Endodermal cell (in vitro differentiated cells): Measurements from ENCODE around the gene ATG9B. TPM values are rescaled to one million over a fixed set of nuclear protein-coding genes. Genes with fewer than 3 reads are reported as not detected.

Source experiments
- DNase-seq: peaks from one replicate; pipeline ENCODE4 v3.0.0-alpha.2; 2017
- H3K27ac ChIP-seq: 2 replicates; pipeline ENCODE4 v1.5.1; 2013; ENCODE audit warnings: mild to moderate bottlenecking, low read depth, low read length, moderate library complexity
- H3K27me3 ChIP-seq: 2 replicates; pipeline ENCODE4 v1.6.1; 2013; ENCODE audit warnings: mild to moderate bottlenecking, low read length, moderate library complexity; ENCODE audit not compliant: insufficient read depth, control insufficient read depth, poor library complexity, severe bottlenecking
- H3K36me3 ChIP-seq: 2 replicates; pipeline ENCODE4 v1.7.0; 2013; ENCODE audit warnings: mild to moderate bottlenecking, low read length, moderate library complexity; ENCODE audit not compliant: control insufficient read depth, insufficient read depth
- H3K4me1 ChIP-seq: one replicate; pipeline ENCODE4 v1.7.0; 2013; ENCODE audit warnings: low read length; ENCODE audit not compliant: control insufficient read depth, insufficient read depth
- H3K4me3 ChIP-seq: 2 replicates; pipeline ENCODE4 v1.5.1; 2013; ENCODE audit warnings: mild to moderate bottlenecking, low read length, moderate library complexity
- H3K9ac ChIP-seq: 2 replicates; pipeline ENCODE4 v1.6.1; 2013; ENCODE audit warnings: mild to moderate bottlenecking, low read length, moderate library complexity; ENCODE audit not compliant: poor library complexity, severe bottlenecking; ENCODE audit errors: extremely low read depth
- H3K9me3 ChIP-seq: 2 replicates; pipeline ENCODE4 v1.6.1; 2013; ENCODE audit warnings: mild to moderate bottlenecking, low read length, moderate library complexity; ENCODE audit not compliant: control insufficient read depth
- H3K27ac Mint-ChIP-seq: 2 replicates; pipeline ENCODE4 v1.8.0; 2020; ENCODE audit warnings: mixed read lengths
- H3K27me3 Mint-ChIP-seq: 2 replicates; pipeline ENCODE4 v1.8.0; 2021; ENCODE audit warnings: mild to moderate bottlenecking, mixed read lengths; ENCODE audit not compliant: insufficient read depth
- H3K36me3 Mint-ChIP-seq: 2 replicates; pipeline ENCODE4 v1.8.0; 2020; ENCODE audit warnings: low read depth, mixed read lengths
- H3K4me1 Mint-ChIP-seq: 2 replicates; pipeline ENCODE4 v1.8.0; 2020; ENCODE audit warnings: mixed read lengths
- H3K4me3 Mint-ChIP-seq: 2 replicates; pipeline ENCODE4 v1.8.0; 2020; ENCODE audit warnings: mild to moderate bottlenecking, moderate library complexity, mixed read lengths
- H3K9me3 Mint-ChIP-seq: 2 replicates; pipeline ENCODE4 v1.8.0; 2020; ENCODE audit warnings: mild to moderate bottlenecking, mixed read lengths
- CTCF ChIP-seq: fragments of 200-600 bp; sonication (generic); conservative IDR thresholded peaks from 2 replicates; pipeline ENCODE4 v1.5.0; 2021; ENCODE audit warnings: antibody characterized with exemption, mild to moderate bottlenecking
- WGBS, 2 experiments: methylation state at CpG; one replicate each; pipeline versions ENCODE4 v1.1.5 to v1.1.7; 2013; ENCODE audit warnings: missing lambda C conversion rate in 2 of 2, mixed read lengths in 1 of 2; ENCODE audit not compliant: insufficient coverage in 1 of 2, insufficient read length in 1 of 2; 5-methylcytosine and 5-hydroxymethylcytosine counted together
- total RNA-seq, 2 donors: library from RNA; stranded (reverse); fragmentation: NEBNext Ultra II Directional in 1 of 2; extraction: Animal tissue kit (Norgen Biotek cat#: 25700) in 1 of 2; gene quantifications; 2 replicates in 1 of 2; 3 replicates in 1 of 2; pipeline ENCODE4 v1.2.1, GENCODE V29; 2021

ATG9B gene
- total RNA-seq, 2 donors from 2014 or later: 2.0 to 3.0 TPM

GRCh38 chr7:150975536-150976319, 48.6 kb downstream of the ATG9B start:
- Mint-ChIP-seq H3K27ac (no peak overlapping the region), H3K4me1 (peaks cover 16% of the 10 kb centered on the region), H3K36me3 (no peaks in the 10 kb centered on the region), H3K9me3 (no peaks in the 10 kb centered on the region), H3K27me3 (peaks cover 83% of the 10 kb centered on the region), H3K4me3 (peak overlapping the region; percentile 62)
- 80% methylated on average over 3 to 9 of the region's 9 CpGs for WGBS, 2 experiments
- Histone ChIP-seq H3K27me3 (peaks cover 62% of the 10 kb centered on the region), H3K27ac (no peak overlapping the region), H3K9ac (no peak overlapping the region), H3K4me1 (peaks cover 3% of the 10 kb centered on the region), H3K4me3 (peak overlapping the region; percentile 77), H3K36me3 (no peaks in the 10 kb centered on the region), H3K9me3 (no peaks in the 10 kb centered on the region)
- no peak for TF ChIP-seq CTCF
- no peak for DNase-seq

GRCh38 chr7:150974468-150975391, 49.6 kb downstream of the ATG9B start:
- Histone ChIP-seq H3K4me1 (peaks cover 3% of the 10 kb centered on the region), H3K4me3 (peak overlapping the region; percentile 77), H3K27me3 (peaks cover 52% of the 10 kb centered on the region), H3K27ac (no peak overlapping the region), H3K36me3 (no peaks in the 10 kb centered on the region), H3K9me3 (no peaks in the 10 kb centered on the region), H3K9ac (no peak overlapping the region)
- WGBS, 2 experiments: 4 to 5% methylated on average over 26 to 86 of the region's 89 CpGs
- peak; percentile 78 for DNase-seq
- peak; percentile 56 for TF ChIP-seq CTCF
- Mint-ChIP-seq H3K27me3 (peaks cover 79% of the 10 kb centered on the region), H3K36me3 (no peaks in the 10 kb centered on the region), H3K4me1 (peaks cover 22% of the 10 kb centered on the region), H3K4me3 (peak overlapping the region; percentile 62), H3K27ac (no peak overlapping the region), H3K9me3 (no peaks in the 10 kb centered on the region)

- Mint-ChIP-seq H3K27me3 (peaks cover 79% of the 10 kb centered on the region), H3K4me3 (peak overlapping the region; percentile 62), H3K9me3 (no peaks in the 10 kb centered on the region), H3K36me3 (no peaks in the 10 kb centered on the region), H3K27ac (no peak overlapping the region), H3K4me1 (peaks cover 26% of the 10 kb centered on the region)
- Histone ChIP-seq H3K27ac (no peak overlapping the region), H3K9me3 (no peaks in the 10 kb centered on the region), H3K4me1 (peaks cover 6% of the 10 kb centered on the region), H3K27me3 (peaks cover 51% of the 10 kb centered on the region), H3K9ac (no peak overlapping the region), H3K4me3 (no peak overlapping the region), H3K36me3 (no peaks in the 10 kb centered on the region)
- no peak for TF ChIP-seq CTCF
- 76 to 85% methylated on average over 22 to 27 of the region's 27 CpGs for WGBS, 2 experiments
- DNase-seq: no peak
Measured at GRCh38 chr7:150973571-150974451, 50.5 kb downstream of the ATG9B start.
